ENCODE results near the gene GALNT5.

GALNT5 gene

GRCh38 chr2:157260533-157261198 is 3.2 kb downstream of the GALNT5 start:
- Histone ChIP-seq H3K36me3 (ENCODE audit: low read depth) (no peaks in the 10 kb centered on the region), H3K9me3 (ENCODE audit: severe bottlenecking) (no peaks in the 10 kb centered on the region), H3K4me3 (ENCODE audit: severe bottlenecking) (no peak overlapping the region), H3K4me1 (ENCODE audit: insufficient read depth, poor library complexity, severe bottlenecking) (peaks cover 10% of the 10 kb centered on the region), H3K27me3 (ENCODE audit: insufficient read depth, poor library complexity, severe bottlenecking) (no peaks in the 10 kb centered on the region), H3K27ac (ENCODE audit: poor library complexity, severe bottlenecking) (peak overlapping the region; percentile 46)
- DNase-seq (ENCODE audit: low spot score): no peak
- TF ChIP-seq CTCF (IDR thresholded peaks at IDR 0.05; ENCODE audit: poor library complexity, severe bottlenecking): no peak
- ATAC-seq (ENCODE audit: low read depth): no peak; the same call in 2 of the 3 replicates

DNA sequence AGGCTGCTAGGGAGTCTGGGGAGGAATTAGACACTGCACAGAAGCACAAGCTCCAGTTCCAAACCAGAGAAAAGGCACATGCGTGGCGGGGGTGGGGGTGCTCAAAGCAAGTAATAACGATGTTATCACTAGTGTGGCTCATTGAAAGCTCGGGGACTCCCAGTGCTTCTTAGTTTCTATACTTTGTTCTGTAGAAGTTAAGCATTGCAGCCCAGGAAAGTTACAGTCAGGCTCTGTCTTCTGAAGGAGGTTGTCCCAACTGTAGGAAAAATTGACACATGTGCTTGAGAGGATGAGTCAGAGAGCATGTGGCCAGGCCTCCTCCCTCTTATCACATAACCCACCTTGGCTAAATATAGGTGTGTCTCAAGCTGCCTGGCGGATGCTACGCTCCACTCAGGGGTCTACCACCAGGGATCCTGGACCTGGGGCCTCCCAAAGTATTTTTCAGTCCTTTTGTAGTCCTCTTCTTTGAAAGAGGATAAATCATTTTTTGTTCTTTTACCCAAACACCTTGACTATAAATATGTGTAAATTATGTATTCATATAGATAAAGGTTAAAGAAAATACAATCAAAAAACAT is 3.8 kb downstream of the GALNT5 start:
- Histone ChIP-seq H3K27me3 (ENCODE audit: insufficient read depth, poor library complexity, severe bottlenecking) (no peaks in the 10 kb centered on the region), H3K9me3 (ENCODE audit: severe bottlenecking) (no peaks in the 10 kb centered on the region), H3K4me3 (ENCODE audit: severe bottlenecking) (no peak overlapping the region), H3K4me1 (ENCODE audit: insufficient read depth, poor library complexity, severe bottlenecking) (peaks cover 10% of the 10 kb centered on the region), H3K36me3 (ENCODE audit: low read depth) (no peaks in the 10 kb centered on the region), H3K27ac (ENCODE audit: poor library complexity, severe bottlenecking) (peak overlapping the region; percentile 46)
- DNase-seq (ENCODE audit: low spot score) (no peak), ATAC-seq (ENCODE audit: low read depth) (peak; percentile 93)
- TF ChIP-seq CTCF (IDR thresholded peaks at IDR 0.05; ENCODE audit: poor library complexity, severe bottlenecking): no peak

DNA sequence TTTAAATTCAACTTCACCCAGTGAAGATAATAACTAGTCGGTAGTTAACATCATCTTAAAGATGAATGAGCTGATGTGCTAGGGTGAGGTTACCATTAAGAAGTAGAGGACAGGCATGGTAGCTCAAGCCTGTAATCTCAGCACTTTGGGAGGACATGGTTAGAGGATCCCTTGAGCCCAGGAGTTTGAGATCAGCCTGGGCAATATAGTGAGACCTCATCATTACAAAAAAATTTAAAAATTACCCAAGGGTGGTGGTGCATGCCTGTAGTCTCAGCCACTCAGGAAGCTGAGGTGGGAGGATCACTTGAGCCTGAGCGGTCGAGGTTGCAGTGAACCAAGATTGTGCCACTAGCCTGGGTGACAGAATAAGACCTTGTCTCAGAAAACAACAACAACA is 4.7 kb downstream of the GALNT5 start:
- DNase-seq (ENCODE audit: low spot score) (no peak), ATAC-seq (ENCODE audit: low read depth) (no peak)
- peaks cover 10% of the 10 kb centered on the region for H3K4me1 ChIP-seq (ENCODE audit: insufficient read depth, poor library complexity, severe bottlenecking)
- no peak overlapping the region for H3K27ac ChIP-seq (ENCODE audit: poor library complexity, severe bottlenecking)
- H3K9me3 ChIP-seq (ENCODE audit: severe bottlenecking): no peaks in the 10 kb centered on the region
- no peaks in the 10 kb centered on the region for H3K36me3 ChIP-seq (ENCODE audit: low read depth)
- H3K4me3 ChIP-seq (ENCODE audit: severe bottlenecking): no peak overlapping the region
- no peak for TF ChIP-seq CTCF (IDR thresholded peaks at IDR 0.05; ENCODE audit: poor library complexity, severe bottlenecking)
- no peaks in the 10 kb centered on the region for H3K27me3 ChIP-seq (ENCODE audit: insufficient read depth, poor library complexity, severe bottlenecking)

DNA sequence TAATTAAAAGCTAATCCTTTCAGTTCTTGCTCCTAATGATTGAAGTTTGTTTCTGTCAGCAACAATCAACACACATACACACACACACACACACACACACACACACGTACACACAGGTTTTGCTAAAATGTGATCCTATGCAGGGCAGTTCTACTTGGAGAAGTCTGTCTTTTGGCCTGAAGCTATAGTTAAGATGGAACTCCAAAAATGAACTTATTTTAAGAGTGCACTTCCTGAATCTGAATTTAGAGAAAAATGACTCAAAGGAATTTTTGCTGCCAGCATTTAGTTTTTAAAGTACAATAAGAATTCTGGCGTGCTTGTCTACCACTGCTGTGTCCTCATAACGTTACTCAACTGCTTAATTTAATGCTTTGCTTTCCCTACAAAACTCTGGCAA is 6.6 kb downstream of the GALNT5 start:
- no peak for TF ChIP-seq CTCF (IDR thresholded peaks at IDR 0.05; ENCODE audit: poor library complexity, severe bottlenecking)
- Histone ChIP-seq H3K4me1 (ENCODE audit: insufficient read depth, poor library complexity, severe bottlenecking) (peaks cover 10% of the 10 kb centered on the region), H3K27ac (ENCODE audit: poor library complexity, severe bottlenecking) (no peak overlapping the region), H3K27me3 (ENCODE audit: insufficient read depth, poor library complexity, severe bottlenecking) (no peaks in the 10 kb centered on the region), H3K9me3 (ENCODE audit: severe bottlenecking) (no peaks in the 10 kb centered on the region), H3K36me3 (ENCODE audit: low read depth) (no peaks in the 10 kb centered on the region), H3K4me3 (ENCODE audit: severe bottlenecking) (no peak overlapping the region)
- no peak for DNase-seq (ENCODE audit: low spot score)
- ATAC-seq (ENCODE audit: low read depth): no peak

- no peaks in the 10 kb centered on the region for H3K27me3 ChIP-seq (ENCODE audit: insufficient read depth, poor library complexity, severe bottlenecking)
- no peak for TF ChIP-seq CTCF (IDR thresholded peaks at IDR 0.05; ENCODE audit: poor library complexity, severe bottlenecking)
- DNase-seq (ENCODE audit: low spot score) (no peak), ATAC-seq (ENCODE audit: low read depth) (no peak)
- no peak overlapping the region for H3K27ac ChIP-seq (ENCODE audit: poor library complexity, severe bottlenecking)
- H3K4me1 ChIP-seq (ENCODE audit: insufficient read depth, poor library complexity, severe bottlenecking): peaks cover 8% of the 10 kb centered on the region
- no peaks in the 10 kb centered on the region for H3K9me3 ChIP-seq (ENCODE audit: severe bottlenecking)
- no peak overlapping the region for H3K4me3 ChIP-seq (ENCODE audit: severe bottlenecking)
- H3K36me3 ChIP-seq (ENCODE audit: low read depth): no peaks in the 10 kb centered on the region
These were observed 8.3 kb downstream of the GALNT5 start for GRCh38 chr2:157265825-157266224.

Measured in RWPE2 (cell line).